ENCODE data around the gene DIP2C. TPM values are rescaled to one million over a fixed set of nuclear protein-coding genes. Genes with fewer than 3 reads are reported as not detected.

The DIP2C gene
- polyA plus RNA-seq, 1 of the 3 experiments (the other 2 are of a cell fraction): 8.7 TPM

GRCh38 chr10:266974-267425 lies 422.5 kb downstream of the DIP2C start:
- H3K36me3 ChIP-seq (replicated peaks in 1 of 2; ENCODE audit: control insufficient read depth in 1 of 2, insufficient read depth in 2 of 2, low read length in 1 of 2): peaks cover 0 to 3% of the 10 kb centered on the region in 2 experiments
- no peaks in the 10 kb centered on the region for H3K9me2 ChIP-seq
- peak overlapping the region in 1 of 2 experiments; percentile 24; a peak in 1 of 4 replicates for H3K4me3 ChIP-seq (ENCODE audit: low read depth in 2 of 2, low read length in 1 of 2)
- H3K27ac ChIP-seq (ENCODE audit: low read depth in 2 of 2, low read length in 1 of 2): peak overlapping the region; percentile 65 to 75; a peak in 3 of 4 replicates
- no peaks in the 10 kb centered on the region for H3K9me3 ChIP-seq
- H3K27me3 ChIP-seq (ENCODE audit: insufficient read depth): no peaks in the 10 kb centered on the region
- 13% methylated on average over 8 of the region's 8 CpGs for WGBS (ENCODE audit: low lambda C conversion rate)
- peak overlapping the region; percentile 63; the same call in 1 of the 2 replicates for H3K4me2 ChIP-seq
- H3K79me2 ChIP-seq (ENCODE audit: insufficient read depth): no peaks in the 10 kb centered on the region
- peaks cover 31% of the 10 kb centered on the region for H3F3A ChIP-seq (replicated peaks; ENCODE audit: insufficient read depth)
- peak; percentile 43 for DNase-seq
- no peak overlapping the region for H2AFZ ChIP-seq (ENCODE audit: low read depth)
- H3K4me1 ChIP-seq (ENCODE audit: control insufficient read depth in 1 of 2, insufficient read depth in 2 of 2, low read depth in 1 of 2, low read length in 1 of 2): peaks cover 7 to 25% of the 10 kb centered on the region in 2 experiments; a peak in 3 of 4 replicates
- no peak overlapping the region; the same call in 1 of the 2 replicates for H3K9ac ChIP-seq
- ChIA-PET POLR2A (no interaction called here), CTCF (no interaction called here)
- no peaks in the 10 kb centered on the region for H4K20me1 ChIP-seq (ENCODE audit: insufficient read depth)
- TF ChIP-seq POLR2AphosphoS5 (IDR thresholded peaks at IDR 0.05; ENCODE audit: low read depth, low read length) (peak; percentile 24; the same call in 1 of the 2 replicates), NFIC (IDR thresholded peaks at IDR 0.05; ENCODE audit: borderline replicate concordance) (peak; percentile 47; the same call in 1 of the 2 replicates), PBX3 (IDR thresholded peaks at IDR 0.05) (peak; percentile 56), USF1 (IDR thresholded peaks at IDR 0.05; ENCODE audit: borderline replicate concordance, low read depth) (no peak), RAD21 (IDR thresholded peaks at IDR 0.05; ENCODE audit: low read length) (no peak), ZBTB33 (IDR thresholded peaks at IDR 0.05; ENCODE audit: borderline replicate concordance, low read depth) (no peak), NRF1 (IDR thresholded peaks at IDR 0.05; ENCODE audit: low read depth, low read length) (no peak), EZH2phosphoT487 (IDR thresholded peaks at IDR 0.05; ENCODE audit: borderline replicate concordance, low read depth) (no peak), JUND (IDR thresholded peaks at IDR 0.05) (peak; percentile 75), RXRA (IDR thresholded peaks at IDR 0.05; ENCODE audit: borderline replicate concordance, low read depth) (no peak), YY1 (IDR thresholded peaks at IDR 0.05; ENCODE audit: low read depth) (no peak), TAF1 (IDR thresholded peaks at IDR 0.05; ENCODE audit: borderline replicate concordance, low read depth, low read length) (no peak), GABPA (IDR thresholded peaks at IDR 0.05; ENCODE audit: low read depth) (no peak), EP300 (IDR thresholded peaks at IDR 0.05; ENCODE audit: borderline replicate concordance in 1 of 2, low read depth in 1 of 2, low read length in 1 of 2) (peak; percentile 43 to 55; a peak in 2 of 4 replicates), MXI1 (IDR thresholded peaks at IDR 0.05; ENCODE audit: low read depth, low read length) (no peak), GATA2 (CRISPR knock-in tag; IDR thresholded peaks at IDR 0.05) (peak; percentile 63), RFX5 (IDR thresholded peaks at IDR 0.05; ENCODE audit: low read length) (no peak), TEAD4 (IDR thresholded peaks at IDR 0.05; ENCODE audit: borderline replicate concordance, insufficient read depth) (no peak), FOXJ3 (CRISPR knock-in tag; IDR thresholded peaks at IDR 0.05) (peak; percentile 74), CHD2 (IDR thresholded peaks at IDR 0.05; ENCODE audit: low read length, partially characterized antibody) (peak; percentile 30)
- TF ChIP-seq, protein P1, sequence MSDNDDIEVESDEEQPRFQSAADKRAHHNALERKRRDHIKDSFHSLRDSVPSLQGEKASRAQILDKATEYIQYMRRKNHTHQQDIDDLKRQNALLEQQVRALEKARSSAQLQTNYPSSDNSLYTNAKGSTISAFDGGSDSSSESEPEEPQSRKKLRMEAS (IDR thresholded peaks at IDR 0.05; ENCODE audit: low read depth): no peak
- TF ChIP-seq, protein P2, sequence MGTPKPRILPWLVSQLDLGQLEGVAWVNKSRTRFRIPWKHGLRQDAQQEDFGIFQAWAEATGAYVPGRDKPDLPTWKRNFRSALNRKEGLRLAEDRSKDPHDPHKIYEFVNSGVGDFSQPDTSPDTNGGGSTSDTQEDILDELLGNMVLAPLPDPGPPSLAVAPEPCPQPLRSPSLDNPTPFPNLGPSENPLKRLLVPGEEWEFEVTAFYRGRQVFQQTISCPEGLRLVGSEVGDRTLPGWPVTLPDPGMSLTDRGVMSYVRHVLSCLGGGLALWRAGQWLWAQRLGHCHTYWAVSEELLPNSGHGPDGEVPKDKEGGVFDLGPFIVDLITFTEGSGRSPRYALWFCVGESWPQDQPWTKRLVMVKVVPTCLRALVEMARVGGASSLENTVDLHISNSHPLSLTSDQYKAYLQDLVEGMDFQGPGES (IDR thresholded peaks at IDR 0.05; ENCODE audit: low read depth, low read length): no peak
- TF ChIP-seq, protein P3, sequence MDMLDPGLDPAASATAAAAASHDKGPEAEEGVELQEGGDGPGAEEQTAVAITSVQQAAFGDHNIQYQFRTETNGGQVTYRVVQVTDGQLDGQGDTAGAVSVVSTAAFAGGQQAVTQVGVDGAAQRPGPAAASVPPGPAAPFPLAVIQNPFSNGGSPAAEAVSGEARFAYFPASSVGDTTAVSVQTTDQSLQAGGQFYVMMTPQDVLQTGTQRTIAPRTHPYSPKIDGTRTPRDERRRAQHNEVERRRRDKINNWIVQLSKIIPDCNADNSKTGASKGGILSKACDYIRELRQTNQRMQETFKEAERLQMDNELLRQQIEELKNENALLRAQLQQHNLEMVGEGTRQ (IDR thresholded peaks at IDR 0.05; ENCODE audit: borderline replicate concordance, low read depth, low read length): no peak
- TF ChIP-seq, protein P4, sequence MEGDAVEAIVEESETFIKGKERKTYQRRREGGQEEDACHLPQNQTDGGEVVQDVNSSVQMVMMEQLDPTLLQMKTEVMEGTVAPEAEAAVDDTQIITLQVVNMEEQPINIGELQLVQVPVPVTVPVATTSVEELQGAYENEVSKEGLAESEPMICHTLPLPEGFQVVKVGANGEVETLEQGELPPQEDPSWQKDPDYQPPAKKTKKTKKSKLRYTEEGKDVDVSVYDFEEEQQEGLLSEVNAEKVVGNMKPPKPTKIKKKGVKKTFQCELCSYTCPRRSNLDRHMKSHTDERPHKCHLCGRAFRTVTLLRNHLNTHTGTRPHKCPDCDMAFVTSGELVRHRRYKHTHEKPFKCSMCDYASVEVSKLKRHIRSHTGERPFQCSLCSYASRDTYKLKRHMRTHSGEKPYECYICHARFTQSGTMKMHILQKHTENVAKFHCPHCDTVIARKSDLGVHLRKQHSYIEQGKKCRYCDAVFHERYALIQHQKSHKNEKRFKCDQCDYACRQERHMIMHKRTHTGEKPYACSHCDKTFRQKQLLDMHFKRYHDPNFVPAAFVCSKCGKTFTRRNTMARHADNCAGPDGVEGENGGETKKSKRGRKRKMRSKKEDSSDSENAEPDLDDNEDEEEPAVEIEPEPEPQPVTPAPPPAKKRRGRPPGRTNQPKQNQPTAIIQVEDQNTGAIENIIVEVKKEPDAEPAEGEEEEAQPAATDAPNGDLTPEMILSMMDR (IDR thresholded peaks at IDR 0.05): no peak
